HG03108 (cell line): ENCODE results near the gene CLHC1.
A peak's percentile ranks its signal among the peaks of the same experiment; 100 is the strongest.
"Not testable (repeated sequence)": the region's sequence is repeated elsewhere in the genome, so short reads cannot be mapped to it uniquely, and the experiment has no call there.

Source experiments
- ATAC-seq: cut with Tn5 transposase; IDR thresholded peaks from one replicate; pipeline ENCODE4 v1.9.1; 2021; ENCODE audit warnings: moderate library complexity; ENCODE audit not compliant: unreplicated experiment

CLHC1 gene

GRCh38 chr2:55155206-55155605, 76.9 kb downstream of the CLHC1 start:
- no peak for ATAC-seq

- ATAC-seq: no peak
Measured at GRCh38 chr2:55154525-55155030, 77.5 kb downstream of the CLHC1 start.

- ATAC-seq: peak; percentile 32
Measured at GRCh38 chr2:55153584-55154299, 78.4 kb downstream of the CLHC1 start.

- no peak for ATAC-seq
Measured at GRCh38 chr2:55152475-55153412, 79.3 kb downstream of the CLHC1 start.

- no peak for ATAC-seq
Measured at GRCh38 chr2:55151733-55152433, 80.2 kb downstream of the CLHC1 start.

GRCh38 chr2:55150834-55151233, 81.3 kb downstream of the CLHC1 start:
- ATAC-seq: peak; percentile 75

- no peak for ATAC-seq
Measured at GRCh38 chr2:55148269-55148668, 83.8 kb downstream of the CLHC1 start.

GRCh38 chr2:55147531-55147930, 84.6 kb downstream of the CLHC1 start:
- no peak for ATAC-seq

- ATAC-seq: no peak
Measured at GRCh38 chr2:55147041-55147440, 85.1 kb downstream of the CLHC1 start.

GRCh38 chr2:55146263-55146662, 85.8 kb downstream of the CLHC1 start:
- no peak for ATAC-seq

GRCh38 chr2:55144922-55145820, 86.9 kb downstream of the CLHC1 start:
- no peak for ATAC-seq

- ATAC-seq: not testable (repeated sequence)
Measured at GRCh38 chr2:55143706-55144105, 88.4 kb downstream of the CLHC1 start.

- no peak for ATAC-seq
Measured at GRCh38 chr2:55142518-55142917, 89.6 kb downstream of the CLHC1 start.

- no peak for ATAC-seq
Measured at GRCh38 chr2:55141572-55142413, 90.3 kb downstream of the CLHC1 start.

- ATAC-seq: no peak
Measured at GRCh38 chr2:55140316-55141219, 91.5 kb downstream of the CLHC1 start.

GRCh38 chr2:55139305-55139704, 92.8 kb downstream of the CLHC1 start:
- no peak for ATAC-seq

- no peak for ATAC-seq
Measured at GRCh38 chr2:55138882-55139229, 93.2 kb downstream of the CLHC1 start.
